ENCODE measurements around the gene ARHGAP24.

Gene ARHGAP24

GRCh38 chr4:85591406-85592098 is 116.6 kb downstream of the ARHGAP24 start:
- DNase-seq: no peak

- no peak for DNase-seq
Observed at GRCh38 chr4:85595098-85595775, 120.3 kb downstream of the ARHGAP24 start.

GRCh38 chr4:85595796-85596559 is 121.0 kb downstream of the ARHGAP24 start:
- DNase-seq: no peak

DNA sequence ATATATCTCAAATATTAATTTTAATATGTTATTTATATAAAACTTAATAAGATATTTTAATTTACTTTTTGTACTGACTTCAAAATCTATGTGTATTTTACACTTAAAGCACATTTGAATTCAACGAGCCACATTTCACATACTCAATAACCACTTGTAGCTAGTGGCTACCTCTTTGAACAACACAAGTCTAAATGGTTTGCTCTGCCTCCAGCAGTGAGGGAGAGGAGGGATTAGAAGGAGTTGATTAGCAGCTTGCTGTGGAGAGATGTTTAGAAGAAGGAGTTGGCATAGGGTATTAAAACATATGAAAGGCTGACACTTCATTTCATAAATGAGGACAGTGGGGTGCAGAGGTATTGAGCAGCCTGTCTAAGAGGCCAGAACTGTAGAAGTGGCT is 124.0 kb downstream of the ARHGAP24 start:
- DNase-seq: no peak

DNA sequence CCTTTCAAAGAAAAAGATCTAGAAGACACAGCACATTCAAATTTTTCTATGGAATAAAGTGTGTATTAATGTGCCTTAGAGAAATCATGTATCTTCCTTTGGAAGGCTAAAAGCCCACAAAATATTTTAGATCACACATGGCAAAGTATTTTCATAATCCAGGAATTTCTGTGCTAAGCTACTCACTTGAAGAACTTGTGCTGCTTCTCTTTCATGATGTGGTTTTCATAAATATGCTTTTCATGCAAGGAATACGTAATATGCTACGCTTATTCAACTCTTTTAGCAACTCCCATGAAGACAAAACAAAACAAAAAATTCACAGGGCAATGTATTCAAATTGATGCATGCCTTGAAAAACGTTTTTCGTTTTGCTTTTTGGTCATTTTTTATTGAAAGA is 125.6 kb downstream of the ARHGAP24 start:
- no peak for DNase-seq

GRCh38 chr4:85603437-85604336 is 128.7 kb downstream of the ARHGAP24 start:
- DNase-seq: no peak

DNA sequence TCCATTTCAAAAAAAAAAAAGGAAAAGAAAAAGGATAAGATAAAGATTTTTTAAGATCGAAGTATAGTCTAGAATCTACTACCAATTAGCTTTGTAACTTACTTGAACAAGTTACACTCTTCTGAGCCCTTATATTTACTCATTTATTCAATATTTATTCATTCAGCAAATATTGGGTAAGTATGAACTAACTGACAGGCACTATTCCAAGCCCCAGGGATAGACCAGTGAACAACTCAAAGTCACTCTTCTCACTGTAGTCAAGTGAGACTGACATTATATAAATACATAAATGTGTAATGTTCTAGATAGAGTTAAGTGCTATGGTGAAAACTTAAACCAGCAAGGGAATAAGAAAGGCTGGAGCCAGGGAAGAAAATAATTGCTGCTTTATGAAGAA is 131.6 kb downstream of the ARHGAP24 start:
- DNase-seq: no peak

GRCh38 chr4:85607624-85608023 is 132.7 kb downstream of the ARHGAP24 start:
- no peak for DNase-seq

- no peak for DNase-seq
Observed at GRCh38 chr4:85610450-85610849, 135.5 kb downstream of the ARHGAP24 start.

DNA sequence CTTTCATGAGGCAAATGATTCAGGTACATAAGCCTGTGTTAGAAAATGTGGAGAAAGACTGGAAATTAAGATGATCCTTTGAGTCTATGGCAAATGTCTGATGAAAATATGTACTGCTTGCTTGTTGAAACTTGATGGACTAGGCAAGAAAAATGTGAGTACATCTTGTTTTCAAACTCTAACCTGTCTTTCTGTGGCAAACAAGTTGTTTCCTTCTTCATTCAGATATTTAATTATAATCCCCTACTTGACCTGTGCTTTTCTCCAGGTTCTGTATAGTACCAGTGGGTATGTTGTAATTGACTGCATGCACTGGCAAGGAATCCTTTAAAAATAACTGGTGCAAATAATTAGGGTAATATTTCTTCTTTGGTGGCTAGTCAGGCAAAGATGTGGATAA is 136.7 kb downstream of the ARHGAP24 start:
- DNase-seq: no peak

DNA sequence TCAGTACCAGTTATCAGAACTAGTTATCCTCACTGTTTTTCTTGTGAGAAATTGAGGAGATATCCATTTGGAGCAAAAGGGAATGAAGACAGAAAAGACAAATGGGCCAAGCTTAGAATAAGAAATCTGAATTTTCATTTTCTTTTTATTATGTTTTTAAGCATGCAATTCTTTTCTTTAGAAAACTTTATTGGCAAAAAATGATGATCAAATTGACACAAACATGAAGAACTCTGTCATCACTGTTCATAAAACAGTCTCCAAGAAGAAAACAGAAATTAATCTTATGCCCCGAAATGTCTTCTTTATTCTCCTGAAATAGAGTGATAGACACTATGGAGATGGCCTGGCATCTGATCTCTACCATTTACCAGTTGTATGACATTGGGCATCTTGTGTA is 139.0 kb downstream of the ARHGAP24 start:
- DNase-seq: no peak

- no peak for DNase-seq
Observed at GRCh38 chr4:85615952-85616351, 141.0 kb downstream of the ARHGAP24 start.

DNA sequence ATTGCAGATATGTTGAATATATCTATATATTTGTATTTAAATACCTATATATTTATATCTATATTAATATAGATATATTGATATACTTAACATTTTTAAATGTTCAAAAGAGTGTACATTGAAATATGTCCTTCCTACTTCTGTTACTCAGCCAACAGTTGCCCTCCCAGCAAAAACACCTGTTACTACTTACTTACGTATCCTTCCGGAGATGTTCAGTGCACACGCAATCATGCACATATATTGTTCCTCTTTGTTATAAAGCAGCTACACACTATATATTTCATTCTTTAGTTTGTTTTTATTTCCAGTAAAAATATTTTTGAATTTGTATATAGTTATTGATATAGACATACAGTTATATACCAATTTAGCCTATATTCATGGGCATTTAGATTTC is 142.3 kb downstream of the ARHGAP24 start:
- no peak for DNase-seq

DNA sequence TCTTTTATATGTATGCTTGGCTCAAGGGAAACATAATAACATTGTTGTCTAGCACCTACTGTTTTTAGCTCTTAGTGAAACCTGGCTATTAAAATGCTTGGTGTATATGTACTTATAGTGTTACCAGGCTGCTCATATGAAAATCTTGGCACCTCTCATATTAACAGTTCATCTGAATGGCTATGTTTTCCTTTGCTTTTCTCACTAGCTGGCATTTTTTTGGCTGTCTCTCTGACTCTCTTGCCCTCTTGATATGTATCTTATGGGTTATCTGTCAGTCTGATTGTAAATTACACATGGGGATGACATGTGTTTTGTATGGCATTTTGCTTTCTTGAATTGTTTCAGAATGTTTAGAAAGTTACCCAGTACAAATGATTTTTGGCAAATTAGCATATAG is 158.0 kb downstream of the ARHGAP24 start:
- DNase-seq: no peak

DNA sequence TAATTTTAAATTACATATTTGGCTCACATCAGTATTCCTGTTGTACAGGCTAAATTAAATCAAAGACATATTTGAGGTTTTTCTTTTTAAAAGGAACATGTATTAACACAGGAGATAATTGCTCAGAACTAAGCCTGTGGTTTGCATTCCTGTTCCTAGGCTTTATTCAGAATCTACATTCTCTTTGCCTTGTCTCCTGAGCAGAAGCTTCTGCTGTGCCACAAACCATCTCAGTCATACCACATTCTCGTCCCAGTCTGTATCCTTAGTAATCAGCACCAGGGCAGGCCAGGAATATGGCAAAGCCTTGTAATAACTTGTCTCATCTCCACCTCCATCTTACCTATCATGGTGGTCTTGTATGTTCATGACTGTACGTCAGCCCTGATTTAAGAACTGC is 162.8 kb downstream of the ARHGAP24 start:
- DNase-seq: no peak

- no peak for DNase-seq
Observed at GRCh38 chr4:85639946-85640345, 165.0 kb downstream of the ARHGAP24 start.

GRCh38 chr4:85642356-85643100 is 167.6 kb downstream of the ARHGAP24 start:
- no peak for DNase-seq

- no peak for DNase-seq
Observed at GRCh38 chr4:85644061-85644460, 169.1 kb downstream of the ARHGAP24 start.

GRCh38 chr4:85650908-85651307 is 176.0 kb downstream of the ARHGAP24 start:
- DNase-seq: no peak

- DNase-seq: no peak
Observed at GRCh38 chr4:85656759-85657505, 182.0 kb downstream of the ARHGAP24 start.

DNA sequence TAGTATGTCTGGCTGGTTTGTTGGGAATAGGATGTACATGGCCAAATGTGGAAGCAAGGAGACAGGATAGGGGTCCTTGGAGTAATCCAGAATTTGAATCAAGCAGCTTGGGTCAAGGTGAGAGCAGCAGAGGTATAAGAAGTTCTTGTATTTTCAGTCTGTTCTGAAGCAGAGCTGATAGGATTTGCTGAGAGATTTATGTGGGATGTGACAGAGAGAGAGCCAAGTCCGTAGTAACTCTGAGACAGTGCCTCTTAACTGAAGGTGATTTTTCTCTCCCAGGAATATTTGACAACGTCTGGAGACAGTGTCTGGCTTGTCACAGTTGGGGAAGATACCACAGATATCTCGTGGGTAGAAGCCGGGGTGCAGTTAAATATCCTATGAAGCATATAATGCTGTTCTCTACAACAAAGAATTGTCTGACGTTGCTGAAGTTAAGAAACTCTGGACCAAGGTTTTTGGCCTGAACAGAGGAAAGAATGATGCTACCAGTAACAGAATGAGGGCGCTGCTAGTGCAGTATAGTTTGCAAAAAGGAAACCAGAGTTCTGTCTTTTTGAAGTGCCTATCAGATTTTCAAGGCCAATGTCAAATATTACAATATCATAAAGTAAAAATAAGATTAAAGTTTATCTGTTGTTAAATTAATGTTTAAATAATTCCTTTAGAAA is 184.0 kb downstream of the ARHGAP24 start:
- no peak for DNase-seq
